ENCODE data around the gene IGF2R. TPM values are rescaled to one million over a fixed set of nuclear protein-coding genes. Genes with fewer than 3 reads are reported as not detected.
A peak's percentile ranks its signal among the peaks of the same experiment; 100 is the strongest.

Gene IGF2R
- total RNA-seq, 1 donor from 2014 or later: 144 TPM

GRCh38 chr6:159995405-159995804 lies 26.5 kb downstream of the IGF2R start:
- Mint-ChIP-seq H3K4me3 (ENCODE audit: low read depth) (no peak overlapping the region), H3K27ac (no peak overlapping the region), H3K9me3 (ENCODE audit: low read depth) (no peaks in the 10 kb centered on the region), H3K36me3 (ENCODE audit: insufficient read depth) (peaks cover 42% of the 10 kb centered on the region), H3K27me3 (no peaks in the 10 kb centered on the region), H3K4me1 (ENCODE audit: low read depth) (peaks cover 32% of the 10 kb centered on the region)
- no peak for DNase-seq (ENCODE audit: low spot score, unreplicated experiment)
- TF ChIP-seq CTCF (IDR thresholded peaks at IDR 0.05; ENCODE audit: unreplicated experiment): no peak

GRCh38 chr6:159996087-159996622 lies 27.3 kb downstream of the IGF2R start:
- TF ChIP-seq CTCF (IDR thresholded peaks at IDR 0.05; ENCODE audit: unreplicated experiment): no peak
- DNase-seq (ENCODE audit: low spot score, unreplicated experiment): no peak
- H3K4me1 Mint-ChIP-seq (ENCODE audit: low read depth): peaks cover 32% of the 10 kb centered on the region
- H3K4me3 Mint-ChIP-seq (ENCODE audit: low read depth): no peak overlapping the region
- peak overlapping the region; percentile 1 for H3K27ac Mint-ChIP-seq
- no peaks in the 10 kb centered on the region for H3K9me3 Mint-ChIP-seq (ENCODE audit: low read depth)
- peaks cover 43% of the 10 kb centered on the region for H3K36me3 Mint-ChIP-seq (ENCODE audit: insufficient read depth)
- H3K27me3 Mint-ChIP-seq: no peaks in the 10 kb centered on the region

GRCh38 chr6:159996626-159997497 lies 28.0 kb downstream of the IGF2R start:
- TF ChIP-seq CTCF (IDR thresholded peaks at IDR 0.05; ENCODE audit: unreplicated experiment): no peak
- Mint-ChIP-seq H3K27me3 (no peaks in the 10 kb centered on the region), H3K4me1 (ENCODE audit: low read depth) (peaks cover 32% of the 10 kb centered on the region), H3K27ac (peak overlapping the region; percentile 62), H3K9me3 (ENCODE audit: low read depth) (no peaks in the 10 kb centered on the region), H3K4me3 (ENCODE audit: low read depth) (peak overlapping the region; percentile 44), H3K36me3 (ENCODE audit: insufficient read depth) (peaks cover 39% of the 10 kb centered on the region)
- DNase-seq (ENCODE audit: low spot score, unreplicated experiment): no peak

GRCh38 chr6:159997498-159998101 lies 28.7 kb downstream of the IGF2R start:
- H3K9me3 Mint-ChIP-seq (ENCODE audit: low read depth): no peaks in the 10 kb centered on the region
- no peaks in the 10 kb centered on the region for H3K27me3 Mint-ChIP-seq
- no peak for TF ChIP-seq CTCF (IDR thresholded peaks at IDR 0.05; ENCODE audit: unreplicated experiment)
- no peak for DNase-seq (ENCODE audit: low spot score, unreplicated experiment)
- peak overlapping the region; percentile 62 for H3K27ac Mint-ChIP-seq
- H3K4me1 Mint-ChIP-seq (ENCODE audit: low read depth): peaks cover 32% of the 10 kb centered on the region
- H3K4me3 Mint-ChIP-seq (ENCODE audit: low read depth): peak overlapping the region; percentile 44
- peaks cover 34% of the 10 kb centered on the region for H3K36me3 Mint-ChIP-seq (ENCODE audit: insufficient read depth)

- Mint-ChIP-seq H3K36me3 (ENCODE audit: insufficient read depth) (peaks cover 25% of the 10 kb centered on the region), H3K4me3 (ENCODE audit: low read depth) (no peak overlapping the region), H3K9me3 (ENCODE audit: low read depth) (peaks cover under 1% of the 10 kb centered on the region), H3K4me1 (ENCODE audit: low read depth) (peaks cover 28% of the 10 kb centered on the region), H3K27ac (no peak overlapping the region), H3K27me3 (no peaks in the 10 kb centered on the region)
- no peak for TF ChIP-seq CTCF (IDR thresholded peaks at IDR 0.05; ENCODE audit: unreplicated experiment)
- no peak for DNase-seq (ENCODE audit: low spot score, unreplicated experiment)
These were observed 29.7 kb downstream of the IGF2R start for GRCh38 chr6:159998538-159998937.
